ENCODE measurements around the gene OSBPL5.

DNA sequence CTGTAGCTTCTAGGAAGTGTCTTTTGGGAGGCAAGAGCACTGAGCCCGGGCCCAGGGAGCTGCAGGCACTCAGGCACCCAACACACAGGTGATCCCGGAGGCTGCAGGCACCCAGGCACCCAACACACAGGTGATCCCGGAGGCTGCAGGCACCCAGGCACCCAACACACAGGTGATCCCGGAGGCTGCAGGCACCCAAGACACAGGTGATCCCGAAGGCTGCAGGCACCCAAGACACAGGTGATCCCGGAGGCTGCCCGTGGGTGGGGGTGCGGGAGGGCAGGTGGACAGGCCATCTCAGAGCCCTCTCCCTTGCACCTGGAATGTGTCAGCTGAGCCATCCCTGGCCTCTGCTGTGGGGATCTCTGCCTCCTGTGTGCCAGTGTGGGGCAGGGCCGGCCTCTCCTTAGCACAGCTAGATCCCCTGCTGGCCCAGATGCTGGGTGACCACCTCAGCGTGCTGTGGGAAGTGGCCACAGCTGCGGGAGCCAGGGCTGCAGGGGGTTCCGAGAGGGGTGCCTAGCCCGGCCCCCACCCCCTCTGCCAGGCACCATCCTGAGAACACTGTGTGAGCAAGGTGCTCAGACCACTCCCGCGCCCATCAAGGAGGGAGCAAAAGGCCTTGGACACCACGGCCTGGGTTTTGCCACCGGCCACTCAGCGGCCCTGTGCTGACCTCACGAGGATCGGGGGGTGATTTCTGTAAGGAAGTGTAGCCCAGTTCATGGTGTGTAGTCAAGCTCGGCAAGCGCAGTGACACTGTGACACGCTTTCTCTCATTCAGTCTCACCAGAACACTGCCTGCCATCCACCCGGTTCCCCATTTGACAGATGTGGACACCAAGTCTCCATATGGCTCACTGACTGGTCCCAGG is 39.3 kb upstream of the OSBPL5 start:
- TF ChIP-seq EP300 (IDR thresholded peaks at IDR 0.05): no peak
- no peak for TF ChIP-seq POLR2AphosphoS5 (IDR thresholded peaks at IDR 0.05)
